GM06990 (cell line): Measurements from ENCODE around the gene TIMM17A.
"Not testable (repeated sequence)": the region's sequence is repeated elsewhere in the genome, so short reads cannot be mapped to it uniquely, and the experiment has no call there.

Source experiments
- DNase-seq: peaks from one replicate; pipeline ENCODE4 v3.0.0-alpha.2; 2011; ENCODE audit not compliant: insufficient read length; ENCODE audit errors: extremely low read depth
- H3K27me3 ChIP-seq: replicated peaks from 2 replicates; pipeline ENCODE4 v1.6.0; 2011; ENCODE audit warnings: low read length; ENCODE audit not compliant: control insufficient read depth, insufficient read depth
- H3K36me3 ChIP-seq: 2 replicates; pipeline ENCODE4 v1.5.1; 2011; ENCODE audit warnings: low read length; ENCODE audit not compliant: control insufficient read depth, insufficient read depth
- H3K4me3 ChIP-seq: replicated peaks from 2 replicates; pipeline ENCODE4 v1.5.1; 2011; ENCODE audit warnings: low read depth, mild to moderate bottlenecking, control low read depth, low read length
- CTCF ChIP-seq: IDR thresholded peaks from 2 replicates; pipeline ENCODE4 v1.5.1; 2011; ENCODE audit warnings: low read length, control low read depth, mild to moderate bottlenecking, inconsistent platforms; ENCODE audit not compliant: insufficient read depth, poor library complexity, severe bottlenecking

TIMM17A gene

GRCh38 chr1:202015662-202015937, 60.3 kb downstream of the TIMM17A start:
- H3K36me3 ChIP-seq = no peaks in the 10 kb centered on the region
- no peak for DNase-seq
- TF ChIP-seq CTCF = no peak

GRCh38 chr1:202016022-202016810, 60.9 kb downstream of the TIMM17A start:
- Histone ChIP-seq H3K4me3 (no peak overlapping the region), H3K36me3 (no peaks in the 10 kb centered on the region), H3K27me3 (no peaks in the 10 kb centered on the region)
- DNase-seq = no peak
- no peak for TF ChIP-seq CTCF

More at GRCh38 chr1:202015662-202015937, 60.3 kb downstream of the TIMM17A start:
- H3K27me3 ChIP-seq = no peaks in the 10 kb centered on the region
- no peak overlapping the region for H3K4me3 ChIP-seq

GRCh38 chr1:202016811-202017748, 61.8 kb downstream of the TIMM17A start:
- H3K36me3 ChIP-seq = no peaks in the 10 kb centered on the region
- TF ChIP-seq CTCF = no peak
- DNase-seq = no peak
- no peak overlapping the region for H3K4me3 ChIP-seq
- H3K27me3 ChIP-seq = no peaks in the 10 kb centered on the region

GRCh38 chr1:202017749-202018467, 62.6 kb downstream of the TIMM17A start:
- DNase-seq = no peak
- TF ChIP-seq CTCF = no peak
- H3K4me3 ChIP-seq = no peak overlapping the region
- H3K36me3 ChIP-seq = no peaks in the 10 kb centered on the region
- H3K27me3 ChIP-seq = no peaks in the 10 kb centered on the region

- DNase-seq = no peak
- no peak for TF ChIP-seq CTCF
- no peak overlapping the region for H3K4me3 ChIP-seq
- no peaks in the 10 kb centered on the region; the same call in 1 of the 2 replicates for H3K27me3 ChIP-seq
- no peaks in the 10 kb centered on the region for H3K36me3 ChIP-seq
Measured at GRCh38 chr1:202018468-202019234, 63.3 kb downstream of the TIMM17A start.

GRCh38 chr1:202019235-202019558, 63.9 kb downstream of the TIMM17A start:
- H3K27me3 ChIP-seq, H3K4me3 ChIP-seq, DNase-seq, H3K36me3 ChIP-seq: not testable (repeated sequence)
